ENCODE data around the gene GC.

The GC gene

DNA sequence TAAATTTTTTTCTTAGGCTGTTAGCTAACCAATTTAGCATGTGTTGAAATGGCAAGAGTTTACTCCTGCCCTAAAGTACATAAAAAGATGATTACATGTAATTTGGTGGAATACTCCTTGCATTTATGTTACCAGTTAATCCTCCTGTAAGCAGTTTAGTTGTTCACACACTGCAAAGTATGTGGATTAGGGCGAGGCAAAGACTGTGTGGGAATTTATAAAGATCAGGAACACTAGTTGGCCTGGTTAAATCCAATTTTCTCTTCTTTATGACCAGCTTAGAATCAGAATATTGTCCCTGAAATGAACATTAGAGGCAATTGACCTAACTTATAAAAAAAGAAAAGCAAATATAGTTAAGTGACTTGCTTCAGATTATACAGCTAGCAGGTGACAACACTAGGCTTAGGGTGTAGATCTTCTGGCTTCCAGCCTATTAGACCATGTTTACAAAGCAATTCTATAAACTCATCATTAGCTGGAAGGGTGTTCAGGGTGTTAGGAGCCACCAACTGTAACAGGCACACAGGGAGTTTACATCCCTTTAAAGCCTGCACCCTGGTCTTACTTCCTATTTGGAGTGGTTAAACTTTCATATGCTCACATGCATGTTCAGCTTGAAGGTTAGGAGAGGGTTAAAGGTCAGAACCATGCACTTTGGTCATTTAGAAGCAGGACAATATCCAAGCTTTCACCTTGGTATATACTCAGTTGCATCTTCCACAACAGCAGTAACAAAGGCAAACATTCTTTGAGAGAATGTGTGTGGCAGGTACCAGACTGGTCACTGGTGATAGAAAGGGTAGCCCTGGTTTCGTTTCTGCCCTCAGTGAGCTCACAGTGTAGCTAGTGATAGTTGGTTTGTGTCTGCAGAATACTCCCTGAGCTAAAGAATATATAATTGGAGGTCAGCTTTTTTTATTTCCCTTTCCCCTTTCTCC lies 72.6 kb downstream of the GC start:
- no peaks in the 10 kb centered on the region for H3K9me3 ChIP-seq (ENCODE audit: control insufficient read depth in 2 of 2, low read length in 2 of 2)
- no peak overlapping the region for H3K9ac ChIP-seq (ENCODE audit: low read length in 2 of 2)
- H3K36me3 ChIP-seq (ENCODE audit: control insufficient read depth in 2 of 2, insufficient read depth in 2 of 2, low read length in 2 of 2) = no peaks in the 10 kb centered on the region
- H3K27ac ChIP-seq (ENCODE audit: low read length) = no peak overlapping the region
- no peak overlapping the region for H3K4me3 ChIP-seq (ENCODE audit: low read length in 2 of 2)
- no peaks in the 10 kb centered on the region for H3K27me3 ChIP-seq (ENCODE audit: control insufficient read depth in 1 of 2, insufficient read depth in 2 of 2, low read length in 2 of 2)
- H3K4me1 ChIP-seq (ENCODE audit: control insufficient read depth, insufficient read depth, low read length) = no peaks in the 10 kb centered on the region

DNA sequence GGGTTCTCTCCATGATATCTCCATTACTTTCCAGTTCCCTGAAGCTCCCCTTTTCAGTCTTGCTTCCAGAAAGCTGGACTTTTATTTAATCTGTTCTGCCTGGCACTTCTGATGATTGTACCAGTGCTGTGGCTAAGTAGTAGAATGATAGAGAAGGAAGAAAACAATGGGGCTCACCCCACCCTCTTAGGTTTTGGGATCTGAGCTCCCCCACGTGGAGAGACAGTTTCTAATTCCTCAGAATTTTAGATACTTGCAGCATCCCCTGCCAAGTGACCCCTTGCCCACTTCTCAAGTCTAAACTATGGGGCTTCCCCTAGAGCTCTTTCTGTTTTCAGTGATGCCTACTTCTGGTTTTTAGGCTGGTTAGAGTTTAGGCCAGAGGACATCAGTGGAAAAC lies 73.9 kb downstream of the GC start:
- Histone ChIP-seq H3K4me3 (ENCODE audit: low read length in 2 of 2) (no peak overlapping the region), H3K27me3 (ENCODE audit: control insufficient read depth in 1 of 2, insufficient read depth in 2 of 2, low read length in 2 of 2) (no peaks in the 10 kb centered on the region), H3K9me3 (ENCODE audit: control insufficient read depth in 2 of 2, low read length in 2 of 2) (no peaks in the 10 kb centered on the region), H3K4me1 (ENCODE audit: control insufficient read depth, insufficient read depth, low read length) (no peaks in the 10 kb centered on the region), H3K9ac (ENCODE audit: low read length in 2 of 2) (no peak overlapping the region), H3K36me3 (ENCODE audit: control insufficient read depth in 2 of 2, insufficient read depth in 2 of 2, low read length in 2 of 2) (no peaks in the 10 kb centered on the region), H3K27ac (ENCODE audit: low read length) (no peak overlapping the region)

DNA sequence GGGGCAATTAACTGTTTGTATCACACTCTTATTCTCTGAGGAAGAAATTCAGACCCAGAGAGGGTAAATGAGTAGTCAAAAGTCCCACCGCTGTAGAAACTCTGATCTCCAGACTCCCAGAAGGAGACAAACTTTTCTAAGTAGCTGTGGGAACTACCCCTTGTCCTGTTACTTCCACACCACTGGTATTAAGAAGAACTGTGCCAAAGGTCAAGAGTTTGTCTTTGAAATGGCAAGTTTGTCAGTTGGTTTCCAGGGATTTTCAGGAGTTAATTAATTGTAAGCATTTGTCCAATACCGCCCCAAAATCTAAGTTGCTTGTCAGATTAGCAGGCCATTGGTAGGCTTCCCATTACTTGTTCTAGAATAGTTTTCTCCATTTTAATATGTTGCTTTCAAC lies 85.7 kb downstream of the GC start:
- Histone ChIP-seq H3K4me3 (ENCODE audit: low read length in 2 of 2) (no peak overlapping the region), H3K9ac (ENCODE audit: low read length in 2 of 2) (no peak overlapping the region), H3K27ac (ENCODE audit: low read length) (no peak overlapping the region), H3K9me3 (ENCODE audit: control insufficient read depth in 2 of 2, low read length in 2 of 2) (no peaks in the 10 kb centered on the region), H3K27me3 (ENCODE audit: control insufficient read depth in 1 of 2, insufficient read depth in 2 of 2, low read length in 2 of 2) (no peaks in the 10 kb centered on the region), H3K4me1 (ENCODE audit: control insufficient read depth, insufficient read depth, low read length) (no peaks in the 10 kb centered on the region), H3K36me3 (ENCODE audit: control insufficient read depth in 2 of 2, insufficient read depth in 2 of 2, low read length in 2 of 2) (no peaks in the 10 kb centered on the region)

DNA sequence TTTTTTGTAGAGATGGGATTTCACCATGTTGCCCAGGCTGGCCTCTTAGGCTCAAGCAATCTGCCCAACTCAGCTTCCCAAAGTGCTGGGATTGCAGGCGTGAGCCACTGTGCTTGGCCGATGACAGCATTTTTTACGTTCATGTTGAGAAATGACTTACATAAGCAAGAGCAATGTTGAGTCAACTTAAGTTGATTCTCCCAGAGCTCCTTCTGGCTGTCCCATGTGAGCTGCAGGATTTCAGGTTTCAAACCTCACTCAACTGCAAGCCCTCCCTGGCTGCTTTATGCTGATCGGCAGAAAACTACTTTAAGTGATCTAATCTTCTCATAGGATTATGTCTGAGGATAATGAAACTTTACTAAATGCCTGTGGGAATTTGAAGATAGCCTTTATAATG lies 86.8 kb downstream of the GC start:
- H3K9me3 ChIP-seq (ENCODE audit: control insufficient read depth in 2 of 2, low read length in 2 of 2) = no peaks in the 10 kb centered on the region
- H3K27me3 ChIP-seq (ENCODE audit: control insufficient read depth in 1 of 2, insufficient read depth in 2 of 2, low read length in 2 of 2) = no peaks in the 10 kb centered on the region
- no peak overlapping the region for H3K9ac ChIP-seq (ENCODE audit: low read length in 2 of 2)
- no peak overlapping the region for H3K27ac ChIP-seq (ENCODE audit: low read length)
- H3K4me1 ChIP-seq (ENCODE audit: control insufficient read depth, insufficient read depth, low read length) = no peaks in the 10 kb centered on the region
- H3K4me3 ChIP-seq (ENCODE audit: low read length in 2 of 2) = no peak overlapping the region
- H3K36me3 ChIP-seq (ENCODE audit: control insufficient read depth in 2 of 2, insufficient read depth in 2 of 2, low read length in 2 of 2) = no peaks in the 10 kb centered on the region

DNA sequence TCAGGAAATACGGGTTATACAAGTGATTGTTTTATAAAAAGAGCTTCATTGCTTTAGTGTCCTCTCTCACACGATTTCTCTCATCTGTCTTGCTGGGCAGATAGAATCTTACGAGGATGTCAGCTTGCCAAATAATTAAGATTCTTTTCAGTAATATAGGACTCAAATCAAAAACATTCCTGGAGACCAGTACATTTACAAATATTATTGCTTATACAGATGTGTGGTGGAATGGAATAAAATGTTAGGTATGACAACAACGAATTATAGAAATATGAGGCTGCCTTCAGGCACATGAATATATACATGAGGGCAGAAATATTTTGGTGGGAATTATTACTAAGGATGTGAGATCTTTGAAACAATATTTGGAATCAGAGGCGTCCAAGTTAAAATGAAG lies 88.9 kb downstream of the GC start:
- H3K9me3 ChIP-seq (ENCODE audit: control insufficient read depth in 2 of 2, low read length in 2 of 2) = no peaks in the 10 kb centered on the region
- no peak overlapping the region for H3K9ac ChIP-seq (ENCODE audit: low read length in 2 of 2)
- H3K4me3 ChIP-seq (ENCODE audit: low read length in 2 of 2) = no peak overlapping the region
- H3K27me3 ChIP-seq (ENCODE audit: control insufficient read depth in 1 of 2, insufficient read depth in 2 of 2, low read length in 2 of 2) = no peaks in the 10 kb centered on the region
- H3K36me3 ChIP-seq (ENCODE audit: control insufficient read depth in 2 of 2, insufficient read depth in 2 of 2, low read length in 2 of 2) = no peaks in the 10 kb centered on the region
- H3K4me1 ChIP-seq (ENCODE audit: control insufficient read depth, insufficient read depth, low read length) = no peaks in the 10 kb centered on the region
- no peak overlapping the region for H3K27ac ChIP-seq (ENCODE audit: low read length)

DNA sequence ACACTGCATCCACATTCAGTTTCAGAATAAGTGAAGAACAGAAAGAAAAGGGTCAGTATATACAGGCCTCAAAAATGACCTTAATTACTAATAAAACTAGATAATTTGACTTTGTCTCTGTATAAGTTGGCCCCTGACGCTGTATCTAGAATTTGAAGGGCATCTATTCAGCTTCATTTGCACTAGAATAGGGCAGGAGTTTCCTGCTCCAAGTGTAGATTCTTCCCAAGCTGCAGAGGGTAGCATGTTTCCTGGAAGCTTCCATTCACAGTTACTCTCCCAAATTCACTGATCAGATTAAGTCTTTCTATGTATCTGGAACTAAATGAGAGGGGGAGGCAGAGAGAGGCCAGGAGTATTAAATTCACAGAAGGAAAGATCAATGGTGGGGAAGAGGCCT lies 90.9 kb downstream of the GC start:
- Histone ChIP-seq H3K4me1 (ENCODE audit: control insufficient read depth, insufficient read depth, low read length) (no peaks in the 10 kb centered on the region), H3K36me3 (ENCODE audit: control insufficient read depth in 2 of 2, insufficient read depth in 2 of 2, low read length in 2 of 2) (no peaks in the 10 kb centered on the region), H3K27me3 (ENCODE audit: control insufficient read depth in 1 of 2, insufficient read depth in 2 of 2, low read length in 2 of 2) (no peaks in the 10 kb centered on the region), H3K27ac (ENCODE audit: low read length) (no peak overlapping the region), H3K4me3 (ENCODE audit: low read length in 2 of 2) (no peak overlapping the region), H3K9ac (ENCODE audit: low read length in 2 of 2) (no peak overlapping the region), H3K9me3 (ENCODE audit: control insufficient read depth in 2 of 2, low read length in 2 of 2) (no peaks in the 10 kb centered on the region)

DNA sequence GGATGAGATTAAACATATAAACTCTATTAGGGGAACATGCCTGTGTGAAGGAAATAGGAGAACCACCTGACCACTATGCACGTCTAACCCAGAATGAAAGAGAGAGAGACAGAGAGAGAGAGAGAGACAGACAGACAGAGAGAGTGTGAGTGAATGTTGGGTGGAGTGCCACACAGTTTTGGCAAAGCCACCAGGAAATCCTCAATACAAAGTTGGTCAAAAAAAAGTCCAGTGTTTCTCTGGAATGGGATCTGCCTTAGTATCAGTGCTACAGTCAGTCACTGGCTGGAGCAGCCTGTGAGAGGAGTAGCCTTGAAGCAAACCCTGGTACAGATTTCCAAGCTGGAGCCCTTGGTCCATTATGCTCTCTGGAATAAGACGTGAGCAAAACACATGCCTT lies 91.7 kb downstream of the GC start:
- H3K27ac ChIP-seq (ENCODE audit: low read length) = no peak overlapping the region
- no peak overlapping the region for H3K9ac ChIP-seq (ENCODE audit: low read length in 2 of 2)
- H3K27me3 ChIP-seq (ENCODE audit: control insufficient read depth in 1 of 2, insufficient read depth in 2 of 2, low read length in 2 of 2) = no peaks in the 10 kb centered on the region
- H3K9me3 ChIP-seq (ENCODE audit: control insufficient read depth in 2 of 2, low read length in 2 of 2) = no peaks in the 10 kb centered on the region
- H3K36me3 ChIP-seq (ENCODE audit: control insufficient read depth in 2 of 2, insufficient read depth in 2 of 2, low read length in 2 of 2) = no peaks in the 10 kb centered on the region
- no peaks in the 10 kb centered on the region for H3K4me1 ChIP-seq (ENCODE audit: control insufficient read depth, insufficient read depth, low read length)
- no peak overlapping the region for H3K4me3 ChIP-seq (ENCODE audit: low read length in 2 of 2)

Measured in stomach smooth muscle (tissue), 2 donors.